ENCODE data around the gene CRACDL.

The CRACDL gene

GRCh38 chr2:98823196-98824170 lies 112.5 kb downstream of the CRACDL start:
- peak in 2 of 6 experiments; percentile 9 to 15 for DNase-seq

- peak; percentile 41 to 69 (median 51) for DNase-seq
Measured at GRCh38 chr2:98822301-98823164, 113.5 kb downstream of the CRACDL start.

- DNase-seq: no peak
Measured at GRCh38 chr2:98821629-98822135, 114.3 kb downstream of the CRACDL start.

DNA sequence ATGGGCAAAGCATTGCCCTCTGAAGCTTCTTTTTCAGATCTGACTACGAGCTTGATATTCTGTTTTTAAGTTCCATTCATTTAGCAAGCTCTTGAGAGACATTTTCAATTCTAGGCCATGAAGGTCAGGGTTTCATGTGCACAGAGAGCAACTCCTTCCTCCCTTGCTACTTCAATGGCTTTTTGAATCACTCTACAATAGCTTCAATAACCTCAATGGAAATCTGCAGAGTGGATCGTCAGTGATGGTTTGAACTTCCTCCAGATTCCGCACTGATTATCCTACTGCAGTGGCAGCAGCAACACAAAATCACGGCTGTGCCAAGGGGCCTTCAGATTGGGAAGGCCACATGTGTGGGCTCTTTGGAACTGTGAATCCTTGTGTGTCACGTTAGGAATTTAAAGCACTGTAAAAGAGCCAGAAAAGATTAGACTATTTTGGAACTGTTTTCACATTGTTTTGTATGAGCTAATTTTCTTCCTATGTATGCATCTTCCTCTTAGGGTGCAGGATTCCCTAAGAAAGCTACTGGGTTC lies 116.7 kb downstream of the CRACDL start:
- DNase-seq: no peak

DNA sequence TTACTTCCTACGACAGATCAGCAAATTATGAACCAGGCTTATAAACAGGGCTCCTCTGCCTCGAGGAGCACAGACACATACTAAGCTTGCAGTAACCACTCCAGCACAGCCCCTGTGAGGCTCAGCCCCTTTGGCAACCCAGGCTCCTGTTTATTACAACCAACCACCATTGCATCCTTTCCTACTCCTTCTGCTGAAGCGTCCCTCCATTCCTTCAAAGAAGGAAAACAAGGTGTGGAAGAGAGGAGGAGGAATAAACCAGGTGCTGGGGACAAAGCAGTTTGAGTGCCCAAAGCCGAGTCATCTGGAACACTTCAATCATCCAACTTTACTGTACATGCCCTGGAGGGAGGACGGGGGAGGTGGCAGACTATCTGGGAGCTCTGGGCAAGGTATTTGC lies 117.9 kb downstream of the CRACDL start:
- DNase-seq: no peak

GRCh38 chr2:98816281-98816680 lies 119.7 kb downstream of the CRACDL start:
- DNase-seq: no peak

DNA sequence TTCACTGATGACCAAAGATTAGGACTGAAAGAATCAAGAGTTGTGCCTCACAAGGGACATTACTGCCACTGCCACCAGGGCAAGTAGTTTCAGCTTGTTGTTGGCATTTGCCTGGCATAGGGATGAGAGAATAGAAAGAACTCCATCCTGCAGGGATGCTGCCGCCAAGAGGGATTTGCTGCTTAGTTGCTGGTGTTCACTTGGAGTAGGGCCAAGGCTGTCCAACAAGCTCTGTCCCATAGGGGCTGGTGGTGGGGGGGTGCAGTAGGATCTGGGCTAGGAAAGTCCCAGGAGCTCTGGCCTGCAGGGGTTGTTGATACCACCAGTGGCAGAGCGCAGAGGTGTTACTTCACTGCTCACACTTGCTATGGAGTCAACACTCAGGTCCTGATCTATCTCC lies 120.2 kb downstream of the CRACDL start:
- no peak for DNase-seq

GRCh38 chr2:98811766-98812165 lies 124.3 kb downstream of the CRACDL start:
- DNase-seq: no peak

- no peak for DNase-seq
Measured at GRCh38 chr2:98810588-98810928, 125.5 kb downstream of the CRACDL start.

DNA sequence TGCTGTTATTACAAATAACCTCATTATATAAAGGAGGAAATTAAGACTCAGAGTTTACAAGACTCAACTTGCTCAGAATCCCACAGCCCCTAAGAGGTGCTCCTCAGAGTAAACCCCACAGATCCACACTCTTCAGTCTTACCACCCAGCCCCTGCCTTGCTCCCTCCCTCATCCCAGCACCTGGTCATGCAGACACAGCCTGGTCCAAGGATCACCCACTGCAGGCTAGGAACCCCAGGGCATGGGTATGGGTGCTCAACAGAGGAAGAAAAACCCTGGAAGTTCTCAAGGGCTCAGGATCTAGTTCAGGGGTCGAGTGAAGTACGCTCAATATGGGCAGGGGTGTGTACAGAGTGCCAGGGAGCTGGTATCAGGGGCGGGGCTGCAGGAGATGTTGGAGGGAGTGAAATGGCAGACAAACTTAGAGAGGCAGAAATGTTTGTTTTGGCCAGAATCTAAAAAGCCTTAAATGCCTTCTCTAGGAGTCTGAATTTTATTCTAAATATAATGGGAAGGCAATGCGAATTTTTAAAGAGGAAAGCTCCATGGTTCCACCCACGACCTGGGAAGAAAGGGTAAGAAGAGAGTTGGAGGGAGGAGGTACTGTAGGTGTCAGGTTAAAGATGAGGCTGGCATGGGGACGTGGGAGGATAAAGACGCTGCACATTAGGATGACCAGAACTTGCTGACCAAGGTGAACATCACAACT lies 126.0 kb downstream of the CRACDL start:
- no peak for DNase-seq

DNA sequence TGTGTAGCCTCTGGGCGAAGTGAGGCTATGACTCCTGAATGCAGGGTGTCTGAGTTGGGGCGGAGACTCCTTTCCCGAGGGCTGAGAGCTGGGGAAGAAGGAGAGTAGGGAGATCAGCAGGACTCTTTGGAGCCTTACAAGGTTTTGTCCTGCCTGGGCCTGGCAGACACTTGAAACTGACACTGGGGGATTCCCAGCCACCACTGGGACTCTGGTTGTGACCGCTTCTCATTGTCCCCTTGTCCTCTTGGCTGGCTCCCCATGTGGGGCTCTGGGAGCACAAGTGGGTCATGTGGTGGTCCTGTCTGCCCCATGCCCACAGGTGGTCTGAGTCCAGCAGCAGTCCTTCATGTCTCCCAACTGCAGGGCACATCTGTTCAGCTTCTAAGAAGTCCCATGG lies 126.9 kb downstream of the CRACDL start:
- DNase-seq: no peak

DNA sequence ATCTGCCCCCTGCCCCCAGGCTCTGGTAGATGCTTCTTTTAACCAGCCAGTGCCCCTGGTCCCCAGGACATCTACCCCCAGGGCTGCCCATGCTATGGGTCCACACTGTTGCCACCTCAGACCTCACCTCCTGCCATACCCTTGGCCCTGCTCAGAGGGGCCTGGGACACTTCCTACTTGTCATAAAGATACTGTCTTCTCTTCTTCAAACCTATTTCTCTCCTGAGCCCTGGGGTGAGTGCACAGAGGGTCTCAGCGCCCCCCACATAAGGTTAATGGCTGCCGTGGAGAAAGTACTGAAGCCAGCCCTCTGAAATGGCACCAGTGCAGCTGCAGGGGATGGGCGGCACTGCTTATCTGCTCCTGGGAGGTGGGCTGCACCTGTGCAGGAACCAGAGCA lies 127.5 kb downstream of the CRACDL start:
- no peak for DNase-seq

DNA sequence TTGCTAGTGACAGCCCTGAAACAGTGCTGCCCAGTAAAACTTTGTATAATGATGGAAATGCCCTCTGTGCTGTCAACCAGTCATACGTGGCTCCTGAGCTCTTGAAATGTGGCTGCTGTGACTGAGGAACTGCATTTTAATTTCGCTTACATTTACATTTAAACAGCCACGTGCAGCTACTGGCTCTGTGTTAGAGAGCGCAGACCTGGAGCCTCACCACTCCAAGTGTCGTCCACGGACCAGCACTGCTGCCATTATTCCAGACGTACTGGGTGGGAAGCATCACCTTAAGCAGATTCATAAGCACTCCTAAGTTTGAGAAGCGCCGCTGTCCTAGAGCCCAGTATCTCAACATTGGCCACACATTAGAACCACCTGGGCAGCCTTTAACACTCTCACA lies 128.1 kb downstream of the CRACDL start:
- no peak for DNase-seq

DNA sequence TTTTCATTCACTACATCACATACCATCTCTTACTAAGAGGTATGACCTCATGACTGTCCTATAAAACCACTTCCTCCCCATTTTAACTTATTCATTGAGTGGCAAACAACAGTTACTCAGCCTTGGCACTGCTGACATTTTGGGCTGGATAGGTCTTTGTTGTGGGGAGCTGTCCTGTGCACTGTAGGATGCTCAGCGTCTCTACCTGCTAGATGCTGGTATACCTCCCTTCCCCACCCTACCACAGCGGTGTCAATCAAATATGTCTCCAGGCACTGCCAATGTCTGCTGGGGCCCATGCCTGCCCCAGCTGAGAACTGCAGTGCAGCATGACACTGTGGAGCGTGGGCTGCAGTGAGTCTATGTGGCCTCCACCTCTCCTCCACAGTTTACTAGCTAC lies 128.8 kb downstream of the CRACDL start:
- peak in 3 of 6 experiments; percentile 19 to 42 (median 19) for DNase-seq

- DNase-seq: no peak
Measured at GRCh38 chr2:98806236-98806697, 129.8 kb downstream of the CRACDL start.

- DNase-seq: no peak
Measured at GRCh38 chr2:98805412-98806171, 130.4 kb downstream of the CRACDL start.

DNA sequence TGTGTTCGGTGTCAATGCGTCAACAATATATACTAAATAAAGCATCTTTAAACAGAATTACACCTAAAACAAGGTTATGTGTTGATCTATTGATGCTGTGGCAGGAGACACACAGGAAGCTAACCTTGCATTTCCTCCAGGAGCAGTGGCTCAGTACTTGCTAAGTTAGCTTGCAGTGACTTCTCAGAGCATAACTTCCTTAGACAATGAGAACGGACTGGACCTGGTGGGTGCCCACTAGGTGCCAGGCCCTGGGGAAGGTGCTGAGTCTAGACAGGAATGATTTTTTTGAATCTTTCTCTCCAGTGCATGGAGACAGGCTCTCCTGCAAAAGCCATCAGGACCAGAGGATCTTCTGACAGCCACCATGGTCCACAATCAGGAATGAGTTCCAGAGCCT lies 131.3 kb downstream of the CRACDL start:
- DNase-seq: no peak

GRCh38 chr2:98804265-98804650 lies 131.8 kb downstream of the CRACDL start:
- DNase-seq: no peak

DNA sequence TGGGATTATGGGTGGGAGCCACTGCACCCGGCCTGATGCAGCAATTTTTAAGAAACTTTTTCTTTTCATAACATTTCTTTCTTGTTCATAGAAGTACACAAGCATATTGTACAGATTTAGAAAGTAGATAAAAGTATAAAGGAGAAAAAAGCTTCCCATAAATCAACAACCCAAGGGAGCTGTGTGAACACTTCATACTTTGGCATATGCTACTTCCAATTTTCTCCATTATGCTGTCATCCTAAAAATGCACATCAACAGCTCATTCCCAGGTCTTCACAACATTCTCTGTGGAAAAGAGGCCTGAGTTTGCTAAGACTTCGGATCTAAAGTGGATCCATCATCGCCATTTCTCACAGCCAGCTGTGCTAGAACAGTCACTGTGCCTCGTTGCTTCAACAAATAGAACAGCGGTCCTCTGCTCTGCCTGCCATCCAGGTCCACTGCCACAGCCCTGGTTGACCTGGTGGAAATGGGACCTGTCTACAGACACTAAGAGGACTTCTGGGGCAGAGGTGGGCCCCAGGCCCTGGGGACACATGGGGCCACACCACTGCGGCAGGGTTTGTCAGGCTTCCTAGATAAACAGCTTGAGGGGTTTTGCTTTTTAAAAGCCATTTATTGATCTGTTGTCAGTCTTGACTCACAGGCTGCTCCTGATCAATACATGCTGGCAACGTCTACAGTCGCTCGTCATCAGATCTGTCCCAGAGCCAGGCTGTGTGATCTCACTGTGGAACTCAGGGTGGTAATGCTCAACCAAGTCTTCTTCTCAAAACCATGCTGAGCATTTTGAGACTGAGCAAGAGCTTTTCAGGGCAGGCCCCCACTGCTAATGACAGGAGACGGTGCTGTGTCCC lies 132.4 kb downstream of the CRACDL start:
- no peak for DNase-seq

DNA sequence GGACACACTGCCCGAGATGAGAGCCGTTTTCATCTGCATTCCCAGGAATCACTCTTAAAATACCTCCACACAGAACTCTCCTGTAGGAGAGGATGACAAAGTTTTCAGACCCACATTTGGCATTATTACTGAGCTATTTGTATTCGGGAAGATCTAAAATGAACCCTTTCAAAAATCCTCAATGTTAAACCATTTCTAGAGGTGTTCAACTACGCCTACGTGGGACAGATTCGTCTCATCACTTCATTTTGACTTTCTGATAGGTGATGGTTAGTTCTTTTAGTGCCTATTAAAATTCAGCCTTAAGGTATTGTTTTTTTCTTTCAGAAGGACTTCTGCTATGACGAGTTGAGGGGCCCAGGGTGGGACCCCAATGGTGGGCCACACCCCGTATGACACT lies 133.7 kb downstream of the CRACDL start:
- no peak for DNase-seq

DNA sequence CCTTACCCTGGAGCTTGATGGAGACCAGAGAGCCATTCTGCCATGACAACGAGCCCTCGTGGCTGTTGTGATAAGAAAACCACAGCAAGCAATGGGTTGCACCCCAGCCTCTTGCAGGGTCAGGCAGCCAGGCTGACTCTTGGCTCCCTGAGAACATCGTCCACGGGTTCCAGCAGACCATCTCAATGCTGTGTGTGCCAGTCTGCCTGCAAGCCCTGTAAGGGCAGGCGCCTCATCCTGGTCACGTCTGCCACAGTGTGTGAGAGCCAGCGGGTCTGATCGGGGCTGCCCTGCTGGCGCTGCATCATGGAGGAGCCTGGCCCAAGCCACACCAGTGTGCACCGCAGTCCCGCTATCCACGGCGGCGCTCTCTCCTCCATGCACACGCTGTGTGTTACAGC lies 134.1 kb downstream of the CRACDL start:
- DNase-seq: no peak

Measured in stimulated activated naive CD4-positive, alpha-beta T cell (primary cell).